H9 (cell line): ENCODE data around the gene CYP24A1. TPM values are rescaled to one million over a fixed set of nuclear protein-coding genes. Genes with fewer than 3 reads are reported as not detected.

Source experiments
- DNase-seq: peaks from one replicate; pipeline ENCODE4 v3.0.0-alpha.2; 2017
- H2AFZ ChIP-seq: one replicate; pipeline ENCODE4 v1.6.1; 2013; ENCODE audit warnings: mild to moderate bottlenecking, low read length, control low read depth, moderate library complexity
- H2AK5ac ChIP-seq: 2 replicates; pipeline ENCODE4 v1.6.1; 2013; ENCODE audit warnings: low read length, control low read depth, mixed read lengths; ENCODE audit not compliant: insufficient read length
- H2BK120ac ChIP-seq: one replicate; pipeline ENCODE4 v1.6.1; 2013; ENCODE audit warnings: low read depth, mild to moderate bottlenecking, low read length, control low read depth, inconsistent platforms; ENCODE audit not compliant: poor library complexity, severe bottlenecking
- H2BK12ac ChIP-seq: 2 replicates; pipeline ENCODE4 v1.6.1; 2013; ENCODE audit warnings: low read length, control low read depth, mixed read lengths, low read depth; ENCODE audit not compliant: insufficient read length
- H2BK15ac ChIP-seq: 2 replicates; pipeline ENCODE4 v1.6.1; 2013; ENCODE audit warnings: low read depth, low read length, control low read depth
- H2BK20ac ChIP-seq: one replicate; pipeline ENCODE4 v1.6.1; 2013; ENCODE audit warnings: low read depth, mild to moderate bottlenecking, low read length, control low read depth, inconsistent platforms; ENCODE audit not compliant: poor library complexity, severe bottlenecking
- H2BK5ac ChIP-seq: 2 replicates; pipeline ENCODE4 v1.6.1; 2013; ENCODE audit warnings: low read length, control low read depth, mixed read lengths; ENCODE audit not compliant: insufficient read length
- H3K14ac ChIP-seq: 2 replicates; pipeline ENCODE4 v1.6.1; 2013; ENCODE audit warnings: low read length, control low read depth; ENCODE audit not compliant: insufficient read depth
- H3K18ac ChIP-seq: 2 replicates; pipeline ENCODE4 v1.6.1; 2013; ENCODE audit warnings: low read depth, mild to moderate bottlenecking, mixed read lengths, low read length, control low read depth; ENCODE audit not compliant: insufficient read length
- H3K23ac ChIP-seq: 2 replicates; pipeline ENCODE4 v1.6.1; 2013; ENCODE audit warnings: low read length, control low read depth, mixed read lengths, low read depth; ENCODE audit not compliant: insufficient read length
- H3K23me2 ChIP-seq: 2 replicates; pipeline ENCODE4 v1.6.1; 2013; ENCODE audit warnings: low read depth, mild to moderate bottlenecking, mixed read lengths, low read length, control low read depth; ENCODE audit not compliant: insufficient read length, poor library complexity, severe bottlenecking
- H3K27ac ChIP-seq: 2 replicates; pipeline ENCODE4 v1.5.1; 2013; ENCODE audit warnings: low read length, control low read depth, mixed read lengths, low read depth; ENCODE audit not compliant: insufficient read length
- H3K27me3 ChIP-seq: 2 replicates; pipeline ENCODE4 v1.6.1; 2013; ENCODE audit warnings: low read length, control low read depth, inconsistent platforms; ENCODE audit not compliant: insufficient read depth
- H3K4ac ChIP-seq: 2 replicates; pipeline ENCODE4 v1.6.1; 2013; ENCODE audit warnings: low read depth, mild to moderate bottlenecking, control low read depth, inconsistent platforms, low read length, moderate library complexity
- H3K4me1 ChIP-seq: 2 replicates; pipeline ENCODE4 v1.6.1; 2013; ENCODE audit warnings: low read length, control low read depth, inconsistent platforms; ENCODE audit not compliant: insufficient read depth
- H3K4me2 ChIP-seq: 2 replicates; pipeline ENCODE4 v1.6.1; 2013; ENCODE audit warnings: low read length, control low read depth, mixed read lengths; ENCODE audit not compliant: insufficient read length, insufficient read depth
- H3K56ac ChIP-seq: 2 replicates; pipeline ENCODE4 v1.6.1; 2013; ENCODE audit warnings: low read depth, mild to moderate bottlenecking, mixed read lengths, low read length, control low read depth; ENCODE audit not compliant: insufficient read length
- H3K79me1 ChIP-seq: 2 replicates; pipeline ENCODE4 v1.6.1; 2013; ENCODE audit warnings: low read depth, mild to moderate bottlenecking, moderate library complexity, low read length, control low read depth, inconsistent platforms; ENCODE audit not compliant: insufficient read depth, poor library complexity, severe bottlenecking
- H3K79me2 ChIP-seq: 2 replicates; pipeline ENCODE4 v1.6.1; 2013; ENCODE audit warnings: low read length, control low read depth, inconsistent platforms; ENCODE audit not compliant: insufficient read depth
- H3K9ac ChIP-seq: 2 replicates; pipeline ENCODE4 v1.6.1; 2013; ENCODE audit warnings: low read length, control low read depth, mixed read lengths; ENCODE audit not compliant: insufficient read length; ENCODE audit errors: extremely low read depth
- H3K9me3 ChIP-seq: one replicate; pipeline ENCODE4 v1.6.1; 2013; ENCODE audit warnings: low read depth, low read length, inconsistent platforms; ENCODE audit not compliant: control insufficient read depth
- H3T11ph ChIP-seq: one replicate; pipeline ENCODE4 v1.6.1; 2013; ENCODE audit warnings: mild to moderate bottlenecking, low read length, control low read depth, inconsistent platforms
- H4K20me1 ChIP-seq: one replicate; pipeline ENCODE4 v1.6.1; 2013; ENCODE audit not compliant: control insufficient read depth, insufficient read length, insufficient read depth
- H4K5ac ChIP-seq: 2 replicates; pipeline ENCODE4 v1.6.1; 2013; ENCODE audit warnings: low read depth, mild to moderate bottlenecking, mixed read lengths, low read length, control low read depth; ENCODE audit not compliant: insufficient read length
- H4K8ac ChIP-seq: replicated peaks from 2 replicates; pipeline ENCODE4 v1.6.1; 2013; ENCODE audit warnings: low read length, control low read depth, mixed read lengths, low read depth; ENCODE audit not compliant: insufficient read length
- H4K91ac ChIP-seq: 2 replicates; pipeline ENCODE4 v1.6.1; 2013; ENCODE audit warnings: low read depth, mild to moderate bottlenecking, moderate library complexity, mixed read lengths, low read length, control low read depth; ENCODE audit not compliant: insufficient read length
- H3K27ac Mint-ChIP-seq, 3 experiments: 2 replicates in 2 of 3; 3 replicates in 1 of 3; pipeline ENCODE4 v1.8.0; 2020 to 2021; ENCODE audit warnings: mixed read lengths in 3 of 3, mild to moderate bottlenecking in 1 of 3, moderate library complexity in 1 of 3
- H3K27me3 Mint-ChIP-seq: 2 replicates; pipeline ENCODE4 v1.8.0; 2021; ENCODE audit warnings: low read depth, mild to moderate bottlenecking, moderate library complexity, mixed read lengths
- H3K36me3 Mint-ChIP-seq, 3 experiments: 2 replicates in 2 of 3; 3 replicates in 1 of 3; pipeline ENCODE4 v1.8.0; 2020 to 2021; ENCODE audit warnings: low read depth in 3 of 3, mixed read lengths in 3 of 3; ENCODE audit not compliant: insufficient read depth in 1 of 3
- H3K4me1 Mint-ChIP-seq, 2 experiments: 2 replicates each; pipeline ENCODE4 v1.8.0; 2020; ENCODE audit warnings: mixed read lengths in 2 of 2
- H3K4me3 Mint-ChIP-seq, 2 experiments: 2 replicates in 1 of 2; 3 replicates in 1 of 2; pipeline ENCODE4 v1.8.0; 2020 to 2021; ENCODE audit warnings: mild to moderate bottlenecking in 2 of 2, mixed read lengths in 2 of 2, moderate library complexity in 1 of 2
- H3K9me3 Mint-ChIP-seq, 2 experiments: 2 replicates in 1 of 2; 3 replicates in 1 of 2; pipeline ENCODE4 v1.8.0; 2020; ENCODE audit warnings: mild to moderate bottlenecking in 2 of 2, mixed read lengths in 2 of 2, moderate library complexity in 1 of 2
- CTCF ChIP-seq: fragments of 200-600 bp; sonication (generic); conservative IDR thresholded peaks from 3 replicates; pipeline ENCODE4 v1.8.0; 2021; ENCODE audit warnings: antibody characterized with exemption, mild to moderate bottlenecking
- WGBS: extraction: QIAGEN DNeasy Blood & Tissue Kit; methylation state at CpG from one replicate; pipeline ENCODE4 v1.1.7; 2013; ENCODE audit warnings: missing lambda C conversion rate, low lambda C conversion rate, mixed read lengths; ENCODE audit not compliant: insufficient read length; ENCODE audit errors: extremely low coverage; 5-methylcytosine and 5-hydroxymethylcytosine counted together
- total RNA-seq: library from RNA; stranded (reverse); gene quantifications from 2 replicates; pipeline ENCODE4 v1.2.1, GENCODE V29; 2021

CYP24A1 gene
- total RNA-seq, 1 experiment from 2014 or later = not detected

- Histone ChIP-seq H3K9ac (no peak overlapping the region), H4K8ac (no peak overlapping the region), H2BK15ac (no peak overlapping the region), H2BK12ac (no peak overlapping the region), H3K27me3 (no peaks in the 10 kb centered on the region), H3K56ac (no peak overlapping the region), H2BK5ac (no peak overlapping the region), H3K4me1 (0 out of 2 replicates have a peak, but pooled peaks cover 2% of the 10 kb centered on the region), H3K4me2 (no peak overlapping the region), H3T11ph (no peak overlapping the region), H3K27ac (no peak overlapping the region), H3K23ac (no peak overlapping the region), H3K14ac (no peak overlapping the region), H2AK5ac (no peak overlapping the region), H2BK120ac (no peak overlapping the region), H4K20me1 (no peaks in the 10 kb centered on the region), H3K79me1 (no peaks in the 10 kb centered on the region), H3K9me3 (no peaks in the 10 kb centered on the region), H3K79me2 (no peaks in the 10 kb centered on the region), H3K4ac (no peak overlapping the region), H2AFZ (no peak overlapping the region), H4K91ac (no peak overlapping the region), H3K23me2 (no peaks in the 10 kb centered on the region), H2BK20ac (no peak overlapping the region), H3K18ac (no peak overlapping the region), H4K5ac (no peak overlapping the region)
- Mint-ChIP-seq H3K27ac (no peak overlapping the region), H3K36me3 (no peaks in the 10 kb centered on the region; a peak in 1 of 7 replicates), H3K27me3 (no peaks in the 10 kb centered on the region), H3K4me3 (no peak overlapping the region), H3K4me1 (peaks cover 0 to 4% of the 10 kb centered on the region in 2 experiments; a peak in 1 of 4 replicates), H3K9me3 (no peaks in the 10 kb centered on the region)
- no peak for DNase-seq
- no peak for TF ChIP-seq CTCF
- no CpG with 5 or more reads among the region's 7 CpGs for WGBS
Observed at GRCh38 chr20:54148947-54149764, 24.6 kb downstream of the CYP24A1 start.
